ENCODE results near the gene GABRP.

DNA sequence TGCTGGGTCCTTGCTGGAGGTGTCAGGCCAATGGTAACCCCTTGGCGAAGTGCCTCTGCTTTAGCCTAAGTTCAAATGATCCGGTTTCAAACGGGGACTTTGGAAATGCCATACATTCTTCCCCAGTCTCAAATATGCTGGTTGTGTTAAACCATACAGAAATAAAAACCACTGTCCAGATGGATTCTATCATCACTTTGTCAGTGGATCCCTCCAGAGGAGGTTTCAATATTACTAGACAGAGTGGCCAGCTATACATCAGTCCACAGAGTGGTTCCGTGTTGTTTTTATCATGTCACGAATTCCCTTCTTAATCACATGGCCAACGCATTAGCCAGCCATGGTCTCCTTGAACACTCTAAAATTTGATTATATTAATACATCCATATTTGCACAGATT is 71.0 kb downstream of the GABRP start:
- TF ChIP-seq, protein P1, sequence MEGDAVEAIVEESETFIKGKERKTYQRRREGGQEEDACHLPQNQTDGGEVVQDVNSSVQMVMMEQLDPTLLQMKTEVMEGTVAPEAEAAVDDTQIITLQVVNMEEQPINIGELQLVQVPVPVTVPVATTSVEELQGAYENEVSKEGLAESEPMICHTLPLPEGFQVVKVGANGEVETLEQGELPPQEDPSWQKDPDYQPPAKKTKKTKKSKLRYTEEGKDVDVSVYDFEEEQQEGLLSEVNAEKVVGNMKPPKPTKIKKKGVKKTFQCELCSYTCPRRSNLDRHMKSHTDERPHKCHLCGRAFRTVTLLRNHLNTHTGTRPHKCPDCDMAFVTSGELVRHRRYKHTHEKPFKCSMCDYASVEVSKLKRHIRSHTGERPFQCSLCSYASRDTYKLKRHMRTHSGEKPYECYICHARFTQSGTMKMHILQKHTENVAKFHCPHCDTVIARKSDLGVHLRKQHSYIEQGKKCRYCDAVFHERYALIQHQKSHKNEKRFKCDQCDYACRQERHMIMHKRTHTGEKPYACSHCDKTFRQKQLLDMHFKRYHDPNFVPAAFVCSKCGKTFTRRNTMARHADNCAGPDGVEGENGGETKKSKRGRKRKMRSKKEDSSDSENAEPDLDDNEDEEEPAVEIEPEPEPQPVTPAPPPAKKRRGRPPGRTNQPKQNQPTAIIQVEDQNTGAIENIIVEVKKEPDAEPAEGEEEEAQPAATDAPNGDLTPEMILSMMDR (IDR thresholded peaks at IDR 0.05; ENCODE audit: extremely low read depth in 1 of 2, insufficient read depth in 1 of 2, low read depth in 1 of 2, low read length in 2 of 2), result no peak
- no peak for TF ChIP-seq EZH2 (IDR thresholded peaks at IDR 0.05; ENCODE audit: borderline replicate concordance, low read depth, low read length, severe bottlenecking)
- no peak for TF ChIP-seq POLR2AphosphoS5 (IDR thresholded peaks at IDR 0.05; ENCODE audit: insufficient read depth, low read depth, low read length)
- no peak for TF ChIP-seq POLR2A (IDR thresholded peaks at IDR 0.05; ENCODE audit: low read depth, low read length)

Data from endothelial cell of umbilical vein (primary cell).